Cardiac fibroblast (primary cell): ENCODE data around the gene KDM5A.

Source experiments
- DNase-seq, 2 donors: peaks; one replicate each; pipeline versions ENCODE4 v3.0.0 to v3.0.0-alpha.2; 2010; ENCODE audit warnings: low read depth in 2 of 2
- H3K4me3 ChIP-seq, 2 donors: replicated peaks in 1 of 2; 1 replicate in 1 of 2; 2 replicates in 1 of 2; pipeline ENCODE4 v1.5.1; 2011; ENCODE audit warnings: low read depth in 2 of 2, low read length in 2 of 2, mild to moderate bottlenecking in 2 of 2, moderate library complexity in 1 of 2
- CTCF ChIP-seq: IDR thresholded peaks from one replicate; pipeline ENCODE4 v1.5.1; 2011; ENCODE audit warnings: low read depth, mild to moderate bottlenecking, low read length, inconsistent platforms

The KDM5A gene

GRCh38 chr12:253116-253831 is 135.8 kb downstream of the KDM5A start:
- H3K4me3 ChIP-seq: no peak overlapping the region
- DNase-seq: no peak
- no peak for TF ChIP-seq CTCF

- no peak for DNase-seq
- no peak for TF ChIP-seq CTCF
- H3K4me3 ChIP-seq: no peak overlapping the region
These were observed 136.5 kb downstream of the KDM5A start for GRCh38 chr12:252636-253035.

- H3K4me3 ChIP-seq: no peak overlapping the region
- DNase-seq: no peak
- TF ChIP-seq CTCF: no peak
These were observed 141.8 kb downstream of the KDM5A start for GRCh38 chr12:247271-247670.

- H3K4me3 ChIP-seq: no peak overlapping the region
- TF ChIP-seq CTCF: no peak
- DNase-seq: no peak
These were observed 145.7 kb downstream of the KDM5A start for GRCh38 chr12:243381-243780.

- TF ChIP-seq CTCF: no peak
- no peak overlapping the region for H3K4me3 ChIP-seq
- no peak for DNase-seq
These were observed 146.6 kb downstream of the KDM5A start for GRCh38 chr12:242496-242895.

GRCh38 chr12:241266-241665 is 147.9 kb downstream of the KDM5A start:
- no peak overlapping the region for H3K4me3 ChIP-seq
- TF ChIP-seq CTCF: no peak
- DNase-seq: no peak

- DNase-seq: no peak
- no peak for TF ChIP-seq CTCF
These were observed 148.6 kb downstream of the KDM5A start for GRCh38 chr12:240566-240965.

More at GRCh38 chr12:240566-240965, 148.6 kb downstream of the KDM5A start:
- H3K4me3 ChIP-seq: no peak overlapping the region
